HCT116 (cell line): Measurements from ENCODE around the gene RABL3. TPM values are rescaled to one million over a fixed set of nuclear protein-coding genes. Genes with fewer than 3 reads are reported as not detected.

ENCODE experiments used
- ATAC-seq: fragments of 200-7000 bp; cut with Tn5 transposase; 2 replicates; pipeline ENCODE4 v1.9.1; 2020; ENCODE audit warnings: mild to moderate bottlenecking, moderate library complexity
- BruUV-seq: library from RNA; stranded (reverse); fragments of 400-500 nt; replicated peaks from 2 replicates; lab custom pipeline; 2021; lab: Mats Ljungman, UMichigan
- CTCF ChIA-PET: fragments of 300-600 bp; sonication (Branson Sonifier 250); formaldehyde crosslinking; loops from one replicate; lab custom pipeline; 2021; ENCODE audit warnings: antibody characterized with exemption; lab: Charles Lee
- POLR2A ChIA-PET: fragments of 300-600, 350-600 bp; sonication (Branson Sonifier 250); formaldehyde crosslinking; loops from one replicate; lab custom pipeline; 2021; ENCODE audit warnings: antibody characterized with exemption; lab: Charles Lee
- RAD21 ChIA-PET, 2 experiments: fragments of 300-600 bp; sonication (Branson Sonifier 250); formaldehyde crosslinking; loops; one replicate each; lab custom pipeline; 2023; ENCODE audit warnings: low total read pairs in 2 of 2; ENCODE audit not compliant: uncharacterized antibody in 2 of 2, unreplicated experiment in 2 of 2, low non-redundant PET in 1 of 2; lab: Charles Lee
- DNase-seq: peaks from one replicate; pipeline ENCODE4 v3.0.0-alpha.2; 2010; ENCODE audit warnings: low read depth, low spot score
- H2AFZ ChIP-seq: fragments of 200-600 bp; shearing (Covaris generic), sonication (generic); 2 replicates; pipeline ENCODE4 v1.6.1; 2017; ENCODE audit warnings: low read depth, mixed run types, mixed read lengths, antibody characterized with exemption, low read length; ENCODE audit not compliant: poor library complexity, severe bottlenecking
- H3K27ac ChIP-seq: 2 replicates; pipeline ENCODE4 v1.5.1; 2012; ENCODE audit warnings: low read depth, low read length
- H3K27me3 ChIP-seq: fragments of 200-600 bp; sonication (generic); 2 replicates; pipeline ENCODE4 v1.6.1; 2016; ENCODE audit warnings: mixed run types, low read length, mixed read lengths; ENCODE audit not compliant: insufficient read depth
- H3K36me3 ChIP-seq, 2 experiments: fragments of 200-500 bp in 1 of 2; fragments of 200-600 bp in 1 of 2; sonication (Bioruptor generic) in 1 of 2; sonication (generic) in 1 of 2; 2 replicates each; pipeline versions ENCODE4 v1.5.1 to v1.6.1; 2014 to 2016; ENCODE audit warnings: low read length in 2 of 2, inconsistent platforms in 1 of 2, mixed read lengths in 1 of 2, mixed run types in 1 of 2; ENCODE audit not compliant: insufficient read depth in 2 of 2, control insufficient read depth in 1 of 2
- H3K4me1 ChIP-seq, 2 experiments: fragments of 200-600 bp in 1 of 2; sonication (generic) in 1 of 2; 2 replicates each; pipeline versions ENCODE4 v1.5.1 to v1.6.1; 2012 to 2017; ENCODE audit warnings: low read length in 2 of 2, inconsistent platforms in 1 of 2, mild to moderate bottlenecking in 1 of 2, mixed read lengths in 1 of 2, mixed run types in 1 of 2, moderate library complexity in 1 of 2; ENCODE audit not compliant: insufficient read depth in 2 of 2, control insufficient read depth in 1 of 2
- H3K4me2 ChIP-seq: fragments of 200-600 bp; sonication (generic); 2 replicates; pipeline ENCODE4 v1.6.1; 2017; ENCODE audit warnings: mixed run types, low read length, mixed read lengths
- H3K4me3 ChIP-seq, 2 experiments: fragments of 200-600 bp in 1 of 2; sonication (generic) in 1 of 2; replicated peaks in 1 of 2; 2 replicates each; pipeline ENCODE4 v1.5.1; 2011 to 2016; ENCODE audit warnings: low read length in 2 of 2, control low read depth in 1 of 2, low read depth in 1 of 2, mild to moderate bottlenecking in 1 of 2, mixed read lengths in 1 of 2, mixed run types in 1 of 2
- H3K79me2 ChIP-seq: fragments of 200-600 bp; sonication (generic); 2 replicates; pipeline ENCODE4 v1.6.1; 2017; ENCODE audit warnings: mild to moderate bottlenecking, mixed run types, low read length, moderate library complexity, mixed read lengths; ENCODE audit not compliant: insufficient read depth
- H3K9ac ChIP-seq: fragments of 200-600 bp; sonication (generic); 2 replicates; pipeline ENCODE4 v1.6.1; 2016; ENCODE audit warnings: low read length, mixed read lengths
- H3K9me2 ChIP-seq: fragments of 200-600 bp; sonication (generic), shearing (Covaris generic); 2 replicates; pipeline ENCODE4 v1.6.1; 2017; ENCODE audit warnings: mixed run types, mild to moderate bottlenecking, moderate library complexity; ENCODE audit not compliant: insufficient read depth
- H3K9me3 ChIP-seq, 2 experiments: fragments of 200-500 bp in 1 of 2; fragments of 200-600 bp in 1 of 2; sonication (Bioruptor generic) in 1 of 2; sonication (generic) in 1 of 2; 2 replicates each; pipeline ENCODE4 v1.6.1; 2014 to 2017; ENCODE audit warnings: low read length in 2 of 2, mixed read lengths in 2 of 2, inconsistent platforms in 1 of 2, low read depth in 1 of 2, mild to moderate bottlenecking in 1 of 2, mixed run types in 1 of 2, moderate library complexity in 1 of 2; ENCODE audit not compliant: control insufficient read depth in 1 of 2, insufficient read depth in 1 of 2
- H4K20me1 ChIP-seq: fragments of 200-600 bp; sonication (generic), shearing (Covaris generic); 2 replicates; pipeline ENCODE4 v1.6.1; 2017; ENCODE audit warnings: mixed run types, mild to moderate bottlenecking, moderate library complexity; ENCODE audit not compliant: insufficient read depth
- ATF3 ChIP-seq: IDR thresholded peaks from 2 replicates; pipeline ENCODE4 v1.6.1; 2012
- CBX3 ChIP-seq: IDR thresholded peaks from 2 replicates; pipeline ENCODE4 v1.6.1; 2012; ENCODE audit warnings: low read depth
- EZH2 ChIP-seq: fragments of 200-600 bp; sonication (generic); IDR thresholded peaks from 2 replicates; pipeline ENCODE4 v1.6.1; 2017; ENCODE audit warnings: antibody characterized with exemption, mixed run types
- EZH2phosphoT487 ChIP-seq: fragments of 200-600 bp; IDR thresholded peaks from 2 replicates; pipeline ENCODE4 v1.6.1; 2018; ENCODE audit warnings: antibody characterized with exemption, borderline replicate concordance
- FOSL1 ChIP-seq: IDR thresholded peaks from 2 replicates; pipeline ENCODE4 v1.6.1; 2012; ENCODE audit warnings: low read depth
- JUND ChIP-seq: IDR thresholded peaks from 2 replicates; pipeline ENCODE4 v1.6.1; 2012
- POLR2A ChIP-seq: IDR thresholded peaks from 2 replicates; pipeline ENCODE4 v1.7.0; 2011; ENCODE audit warnings: borderline replicate concordance; ENCODE audit not compliant: insufficient read depth, insufficient read length; ENCODE audit errors: extremely low read depth
- SIN3A ChIP-seq: IDR thresholded peaks from 2 replicates; pipeline ENCODE4 v1.6.1; 2012; ENCODE audit warnings: low read depth
- SP1 ChIP-seq: IDR thresholded peaks from 2 replicates; pipeline ENCODE4 v1.6.1; 2012; ENCODE audit warnings: low read depth
- SRF ChIP-seq: IDR thresholded peaks from 2 replicates; pipeline ENCODE4 v1.6.1; 2012; ENCODE audit warnings: low read depth
- TCF7L2 ChIP-seq: IDR thresholded peaks from 2 replicates; pipeline ENCODE4 v1.7.0; 2011; ENCODE audit warnings: borderline replicate concordance, inconsistent platforms; ENCODE audit not compliant: insufficient read depth, insufficient read length; ENCODE audit errors: extremely low read depth
- YY1 ChIP-seq: IDR thresholded peaks from 2 replicates; pipeline ENCODE4 v1.6.1; 2011; ENCODE audit warnings: low read length, low read depth, moderate library complexity, mild to moderate bottlenecking; ENCODE audit not compliant: insufficient replicate concordance; ENCODE audit errors: extremely low read depth
- ZFX ChIP-seq: fragments of 450-650 bp; IDR thresholded peaks from 2 replicates; pipeline ENCODE4 v1.6.1; 2017
- ZNF274 ChIP-seq: fragments of 200-500 bp; sonication (Bioruptor generic); IDR thresholded peaks from 2 replicates; pipeline ENCODE4 v1.6.1; 2014; ENCODE audit warnings: mild to moderate bottlenecking, low read depth, low read length, inconsistent platforms
- intact Hi-C: fragments of 100-400 bp; cut with micrococcal nuclease; formaldehyde crosslinking; loops from 2 replicates; pipeline ENCODE4 v1.10.0; 2022
- total RNA-seq: library from RNA; stranded (reverse); gene quantifications from one replicate; pipeline ENCODE4 v1.2.1, GENCODE V29; 2021; ENCODE audit not compliant: unreplicated experiment
- TF ChIP-seq, protein P1 (sequence below): IDR thresholded peaks from 2 replicates; pipeline ENCODE4 v1.6.1; 2012; ENCODE audit warnings: low read depth

Gene RABL3
- total RNA-seq, 1 experiment from 2014 or later = 23.8 TPM

DNA sequence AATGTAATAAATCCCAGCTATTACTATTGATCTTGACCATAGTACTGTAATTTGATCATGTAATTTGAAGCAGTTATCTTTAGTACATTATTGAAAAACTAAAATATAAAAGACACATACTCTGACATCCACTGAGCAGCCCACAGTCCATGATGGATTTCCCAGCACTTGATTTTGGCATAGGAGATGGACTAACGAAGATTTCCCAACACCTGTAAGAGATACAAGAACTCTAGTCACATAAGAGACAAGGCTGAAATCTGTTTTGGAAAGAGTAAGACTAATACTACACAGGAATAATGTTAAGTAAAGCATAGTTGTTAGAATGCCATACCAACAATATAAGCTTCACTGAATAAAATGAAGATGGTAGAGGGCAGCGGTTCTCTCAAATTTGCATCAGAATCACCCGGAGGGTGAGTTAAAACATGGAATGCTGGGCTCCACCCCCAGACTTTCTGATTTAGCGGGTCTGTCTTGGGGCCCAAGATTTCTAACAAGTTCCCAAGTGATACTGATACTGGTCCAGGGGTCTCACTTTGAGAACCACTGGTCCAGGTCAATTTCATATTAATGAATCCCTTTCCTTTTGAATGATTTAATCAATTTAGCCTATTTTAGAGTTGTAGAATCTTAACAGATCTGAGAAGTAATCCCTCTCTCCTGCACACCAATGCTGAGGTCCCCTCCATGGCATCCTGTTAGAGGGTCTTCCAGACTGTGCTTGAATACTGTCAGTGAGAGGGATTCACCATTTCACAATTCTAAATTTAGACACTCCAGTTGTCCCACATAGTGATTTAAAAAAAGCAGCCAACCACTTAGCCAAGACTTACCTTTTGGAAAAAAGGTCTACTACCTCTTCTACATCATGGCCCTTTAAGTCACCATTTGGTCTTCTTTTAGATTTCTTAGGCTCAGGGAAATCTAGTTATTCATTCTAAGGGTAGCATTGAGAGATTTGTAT, 11.5 kb downstream of the RABL3 start:
- 0 out of 2 replicates have a peak, but pooled peaks cover 3% of the 10 kb centered on the region for H4K20me1 ChIP-seq
- no peaks in the 10 kb centered on the region for H3K9me2 ChIP-seq
- intact Hi-C loops = no loop called here
- H3K27me3 ChIP-seq = no peaks in the 10 kb centered on the region
- no peaks in the 10 kb centered on the region for H3K79me2 ChIP-seq
- ATAC-seq (no peak), DNase-seq (no peak)
- BruUV-seq = no TSS peak
- no peak overlapping the region for H3K27ac ChIP-seq
- H3K4me3 ChIP-seq = no peak overlapping the region
- no peak overlapping the region for H3K9ac ChIP-seq
- TF ChIP-seq ZNF274 = no peak
- CTCF ChIA-PET = no interaction called here
- no peak overlapping the region for H2AFZ ChIP-seq
- no peaks in the 10 kb centered on the region for H3K9me3 ChIP-seq
- H3K4me1 ChIP-seq = no peaks in the 10 kb centered on the region
- RAD21 ChIA-PET = no interaction called here
- H3K4me2 ChIP-seq = no peak overlapping the region
- H3K36me3 ChIP-seq = no peaks in the 10 kb centered on the region
- POLR2A ChIA-PET = no interaction called here

DNA sequence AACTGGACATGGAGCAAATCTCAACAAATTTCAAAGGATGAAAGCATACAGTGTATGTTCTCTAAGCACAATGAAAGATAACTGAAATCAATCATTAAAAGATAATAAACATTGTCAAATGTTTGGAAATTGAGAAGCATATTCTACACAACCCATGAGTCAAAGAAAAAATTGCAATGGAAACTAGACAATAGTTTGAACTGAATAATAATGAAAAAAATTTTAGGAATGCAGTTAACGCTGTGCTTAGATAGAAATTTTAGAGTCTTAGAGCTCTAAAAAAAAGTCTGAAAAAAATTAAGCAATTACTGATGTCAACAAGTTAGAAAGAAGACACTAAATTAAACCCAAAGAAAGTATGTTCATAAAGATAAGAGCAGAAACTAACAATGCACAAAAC, 15.5 kb downstream of the RABL3 start:
- H3K9me3 ChIP-seq = no peaks in the 10 kb centered on the region

More for the DNA sequence above, 15.5 kb downstream of the RABL3 start:
- no peak overlapping the region for H2AFZ ChIP-seq
- H3K27me3 ChIP-seq = no peaks in the 10 kb centered on the region
- H3K9ac ChIP-seq = no peak overlapping the region
- ATAC-seq (no peak), DNase-seq (no peak)
- no peaks in the 10 kb centered on the region for H3K79me2 ChIP-seq
- POLR2A ChIA-PET = no interaction called here
- H3K4me3 ChIP-seq = no peak overlapping the region
- H3K36me3 ChIP-seq = no peaks in the 10 kb centered on the region
- no peaks in the 10 kb centered on the region for H3K9me2 ChIP-seq
- RAD21 ChIA-PET = no interaction called here
- no peak for TF ChIP-seq ZNF274
- no peak for TF ChIP-seq CBX3
- no peak for TF ChIP-seq POLR2A
- no peak for TF ChIP-seq YY1
- no peak for TF ChIP-seq JUND
- no peak for TF ChIP-seq SIN3A
- TF ChIP-seq EZH2phosphoT487 = no peak
- TF ChIP-seq EZH2 = no peak
- TF ChIP-seq, protein P1, sequence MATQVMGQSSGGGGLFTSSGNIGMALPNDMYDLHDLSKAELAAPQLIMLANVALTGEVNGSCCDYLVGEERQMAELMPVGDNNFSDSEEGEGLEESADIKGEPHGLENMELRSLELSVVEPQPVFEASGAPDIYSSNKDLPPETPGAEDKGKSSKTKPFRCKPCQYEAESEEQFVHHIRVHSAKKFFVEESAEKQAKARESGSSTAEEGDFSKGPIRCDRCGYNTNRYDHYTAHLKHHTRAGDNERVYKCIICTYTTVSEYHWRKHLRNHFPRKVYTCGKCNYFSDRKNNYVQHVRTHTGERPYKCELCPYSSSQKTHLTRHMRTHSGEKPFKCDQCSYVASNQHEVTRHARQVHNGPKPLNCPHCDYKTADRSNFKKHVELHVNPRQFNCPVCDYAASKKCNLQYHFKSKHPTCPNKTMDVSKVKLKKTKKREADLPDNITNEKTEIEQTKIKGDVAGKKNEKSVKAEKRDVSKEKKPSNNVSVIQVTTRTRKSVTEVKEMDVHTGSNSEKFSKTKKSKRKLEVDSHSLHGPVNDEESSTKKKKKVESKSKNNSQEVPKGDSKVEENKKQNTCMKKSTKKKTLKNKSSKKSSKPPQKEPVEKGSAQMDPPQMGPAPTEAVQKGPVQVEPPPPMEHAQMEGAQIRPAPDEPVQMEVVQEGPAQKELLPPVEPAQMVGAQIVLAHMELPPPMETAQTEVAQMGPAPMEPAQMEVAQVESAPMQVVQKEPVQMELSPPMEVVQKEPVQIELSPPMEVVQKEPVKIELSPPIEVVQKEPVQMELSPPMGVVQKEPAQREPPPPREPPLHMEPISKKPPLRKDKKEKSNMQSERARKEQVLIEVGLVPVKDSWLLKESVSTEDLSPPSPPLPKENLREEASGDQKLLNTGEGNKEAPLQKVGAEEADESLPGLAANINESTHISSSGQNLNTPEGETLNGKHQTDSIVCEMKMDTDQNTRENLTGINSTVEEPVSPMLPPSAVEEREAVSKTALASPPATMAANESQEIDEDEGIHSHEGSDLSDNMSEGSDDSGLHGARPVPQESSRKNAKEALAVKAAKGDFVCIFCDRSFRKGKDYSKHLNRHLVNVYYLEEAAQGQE = no peak
- TF ChIP-seq SRF = no peak
- no peak for TF ChIP-seq TCF7L2
- TF ChIP-seq SP1 = no peak
- no peak for TF ChIP-seq ATF3
- no peak for TF ChIP-seq FOSL1
- no peak for TF ChIP-seq ZFX
- 0 out of 2 replicates have a peak, but pooled peaks cover 3% of the 10 kb centered on the region for H4K20me1 ChIP-seq
- no peak overlapping the region for H3K27ac ChIP-seq
- CTCF ChIA-PET = no interaction called here
- H3K4me2 ChIP-seq = no peak overlapping the region
- H3K4me1 ChIP-seq = no peaks in the 10 kb centered on the region
- no TSS peak for BruUV-seq
- intact Hi-C loops = no loop called here
